Uterus (tissue), 2 donors: ENCODE data around the gene SCAMP4.

ENCODE experiments used
- CTCF ChIP-seq, 4 experiments: fragments of 200-600 bp in 2 of 4; fragments of 450-650 bp in 2 of 4; sonication (generic) in 2 of 4; IDR thresholded peaks; one replicate each; pipeline ENCODE4 v1.5.1; 2016 to 2019; ENCODE audit warnings: antibody characterized with exemption in 4 of 4, mild to moderate bottlenecking in 2 of 4, moderate library complexity in 1 of 4
- POLR2A ChIP-seq, 2 donors: fragments of 450-650 bp; IDR thresholded peaks; one replicate each; pipeline ENCODE4 v1.6.1; 2016; ENCODE audit warnings: antibody characterized with exemption in 2 of 2, mild to moderate bottlenecking in 1 of 2, moderate library complexity in 1 of 2

- TF ChIP-seq POLR2A (IDR thresholded peaks at IDR 0.05): no peak
- no peak for TF ChIP-seq CTCF (IDR thresholded peaks at IDR 0.05)
Measured at GRCh38 chr19:1970806-1971502, 65.8 kb downstream of the SCAMP4 start.
